ENCODE measurements around the gene MCCC1.

The MCCC1 gene

GRCh38 chr3:183028416-183028815, 70.9 kb downstream of the MCCC1 start:
- Histone ChIP-seq H3K4me1 (ENCODE audit: control insufficient read depth, insufficient read depth, low read length) (no peaks in the 10 kb centered on the region), H3K9me3 (ENCODE audit: control insufficient read depth, low read length) (no peaks in the 10 kb centered on the region), H3K27me3 (ENCODE audit: control insufficient read depth, insufficient read depth, low read length, poor library complexity, severe bottlenecking) (no peaks in the 10 kb centered on the region), H3K36me3 (ENCODE audit: control insufficient read depth, insufficient read depth, low read length) (no peaks in the 10 kb centered on the region), H3K27ac (ENCODE audit: insufficient read depth, low read depth, low read length, poor library complexity, severe bottlenecking) (no peak overlapping the region), H3K4me3 (ENCODE audit: insufficient read depth, low read depth, low read length) (no peak overlapping the region)
- WGBS, 2 experiments = 98 to 99% methylated on average over 2 of the region's 3 CpGs

DNA sequence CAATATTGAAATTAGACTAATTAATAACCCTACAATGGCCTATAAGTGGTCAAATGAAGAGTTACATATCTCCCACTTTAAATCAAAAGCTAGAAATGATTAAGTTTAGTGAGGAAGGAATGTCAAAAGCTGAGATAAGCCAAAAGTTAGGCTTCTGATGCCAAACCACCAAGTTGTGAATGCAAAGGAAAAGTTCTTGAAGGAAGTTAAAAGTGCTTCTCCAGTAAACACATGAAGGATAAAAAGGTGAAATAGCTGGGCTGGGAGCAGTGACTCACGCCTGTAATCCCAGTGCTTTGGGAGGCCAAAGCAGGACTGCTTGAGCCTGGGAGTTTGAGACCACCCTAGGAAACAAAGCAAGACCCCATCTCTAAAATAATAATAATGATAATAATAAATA, 72.0 kb downstream of the MCCC1 start:
- H3K27me3 ChIP-seq (ENCODE audit: control insufficient read depth, insufficient read depth, low read length, poor library complexity, severe bottlenecking) = no peaks in the 10 kb centered on the region
- H3K4me1 ChIP-seq (ENCODE audit: control insufficient read depth, insufficient read depth, low read length) = no peaks in the 10 kb centered on the region
- 90 to 92% methylated on average over 1 of the region's 1 CpG for WGBS, 2 experiments
- H3K9me3 ChIP-seq (ENCODE audit: control insufficient read depth, low read length) = no peaks in the 10 kb centered on the region
- no peaks in the 10 kb centered on the region for H3K36me3 ChIP-seq (ENCODE audit: control insufficient read depth, insufficient read depth, low read length)
- H3K4me3 ChIP-seq (ENCODE audit: insufficient read depth, low read depth, low read length) = no peak overlapping the region
- no peak overlapping the region for H3K27ac ChIP-seq (ENCODE audit: insufficient read depth, low read depth, low read length, poor library complexity, severe bottlenecking)

DNA sequence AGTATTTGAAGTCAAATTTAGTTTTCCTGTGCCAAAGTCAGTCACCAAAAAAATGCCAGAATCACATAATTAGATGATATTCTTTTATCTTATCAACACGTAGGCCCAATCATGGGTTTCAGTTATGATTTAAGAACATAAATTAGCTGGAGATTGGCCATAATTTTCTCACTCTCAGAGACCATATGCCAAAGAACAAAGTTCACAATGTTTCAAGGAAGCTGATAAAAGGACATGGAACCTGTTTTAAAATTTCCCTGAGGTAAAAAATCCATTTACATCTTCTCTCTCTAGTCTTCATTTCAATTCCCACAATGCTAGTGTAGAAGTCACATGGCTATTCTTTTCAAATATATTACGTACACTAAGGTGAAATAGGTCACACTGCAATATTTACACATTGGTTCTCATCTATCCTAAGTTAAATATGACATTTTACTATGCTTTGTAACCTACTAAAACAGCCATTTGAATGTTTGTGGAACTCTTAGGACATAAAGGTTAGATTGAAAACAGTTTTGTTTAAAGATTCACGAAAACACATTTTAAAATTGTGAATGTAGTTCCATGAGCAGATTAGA, 76.3 kb downstream of the MCCC1 start:
- no peaks in the 10 kb centered on the region for H3K9me3 ChIP-seq (ENCODE audit: control insufficient read depth, low read length)
- H3K36me3 ChIP-seq (ENCODE audit: control insufficient read depth, insufficient read depth, low read length) = no peaks in the 10 kb centered on the region
- H3K4me3 ChIP-seq (ENCODE audit: insufficient read depth, low read depth, low read length) = no peak overlapping the region
- no peaks in the 10 kb centered on the region for H3K27me3 ChIP-seq (ENCODE audit: control insufficient read depth, insufficient read depth, low read length, poor library complexity, severe bottlenecking)
- H3K27ac ChIP-seq (ENCODE audit: insufficient read depth, low read depth, low read length, poor library complexity, severe bottlenecking) = no peak overlapping the region
- 87 to 92% methylated on average over 2 to 3 of the region's 3 CpGs for WGBS, 2 experiments
- H3K4me1 ChIP-seq (ENCODE audit: control insufficient read depth, insufficient read depth, low read length) = no peaks in the 10 kb centered on the region

DNA sequence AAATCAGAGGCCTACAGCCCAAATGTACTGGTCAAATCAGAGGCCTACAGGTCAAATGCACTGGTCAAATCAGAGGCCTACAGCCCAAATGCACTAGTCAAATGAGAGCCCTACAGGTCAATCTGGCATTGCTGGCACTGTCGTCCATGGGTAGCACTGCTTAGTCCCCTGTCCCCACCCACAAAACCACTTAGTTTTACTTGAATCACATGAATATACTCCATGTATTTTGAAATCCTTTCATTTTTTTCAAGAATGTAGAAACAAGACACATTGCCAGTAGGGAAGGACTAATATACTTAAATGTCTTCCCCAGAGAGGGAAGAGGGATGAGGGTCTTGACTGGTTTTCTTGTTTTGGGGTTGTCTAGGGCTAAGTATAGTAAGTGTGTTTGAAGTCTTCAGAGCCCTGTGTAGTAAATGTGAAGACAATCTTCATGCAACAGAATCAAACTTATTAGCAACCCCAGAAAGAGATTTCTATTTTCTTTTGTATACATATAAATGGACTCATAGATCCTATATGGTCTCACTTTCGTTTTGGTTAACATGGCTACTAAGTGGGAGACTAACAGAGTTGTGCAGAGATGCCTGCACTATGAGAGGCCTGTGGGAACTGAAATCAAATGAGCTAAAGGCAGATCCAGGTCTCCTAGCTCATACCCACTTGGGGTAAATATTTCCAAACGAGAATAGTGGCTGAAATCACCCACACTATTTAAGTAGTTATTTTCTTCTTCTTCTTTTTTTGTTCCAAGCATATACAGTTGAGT, 80.7 kb downstream of the MCCC1 start:
- Histone ChIP-seq H3K4me1 (ENCODE audit: control insufficient read depth, insufficient read depth, low read length) (no peaks in the 10 kb centered on the region), H3K9me3 (ENCODE audit: control insufficient read depth, low read length) (no peaks in the 10 kb centered on the region), H3K27ac (ENCODE audit: insufficient read depth, low read depth, low read length, poor library complexity, severe bottlenecking) (no peak overlapping the region), H3K4me3 (ENCODE audit: insufficient read depth, low read depth, low read length) (no peak overlapping the region), H3K27me3 (ENCODE audit: control insufficient read depth, insufficient read depth, low read length, poor library complexity, severe bottlenecking) (no peaks in the 10 kb centered on the region), H3K36me3 (ENCODE audit: control insufficient read depth, insufficient read depth, low read length) (no peaks in the 10 kb centered on the region)
- 78 to 87% methylated on average over 3 of the region's 3 CpGs for WGBS, 2 experiments

DNA sequence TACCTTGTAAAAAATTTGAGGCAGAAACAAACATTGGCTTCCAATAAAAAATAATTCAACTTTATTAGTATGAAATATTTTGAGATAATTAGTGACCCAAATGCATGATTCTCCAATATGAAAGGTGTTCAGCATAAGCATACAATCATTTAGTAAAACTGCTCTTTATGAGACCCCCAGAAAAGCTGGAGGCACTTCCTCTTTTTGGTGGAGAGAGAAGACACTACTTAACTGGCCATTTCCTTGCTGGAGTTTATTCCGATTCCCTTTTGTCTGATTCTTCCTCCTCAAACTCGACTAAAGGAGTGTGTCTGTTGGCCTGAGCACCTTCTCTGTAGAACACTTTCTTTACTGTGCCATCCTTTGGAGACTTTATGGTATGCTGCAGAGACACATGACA, 84.1 kb downstream of the MCCC1 start:
- Histone ChIP-seq H3K36me3 (ENCODE audit: control insufficient read depth, insufficient read depth, low read length) (no peaks in the 10 kb centered on the region), H3K4me1 (ENCODE audit: control insufficient read depth, insufficient read depth, low read length) (no peaks in the 10 kb centered on the region), H3K27me3 (ENCODE audit: control insufficient read depth, insufficient read depth, low read length, poor library complexity, severe bottlenecking) (no peaks in the 10 kb centered on the region), H3K9me3 (ENCODE audit: control insufficient read depth, low read length) (no peaks in the 10 kb centered on the region), H3K27ac (ENCODE audit: insufficient read depth, low read depth, low read length, poor library complexity, severe bottlenecking) (no peak overlapping the region), H3K4me3 (ENCODE audit: insufficient read depth, low read depth, low read length) (no peak overlapping the region)
- WGBS, 2 experiments = 86 to 91% methylated on average over 2 of the region's 2 CpGs

DNA sequence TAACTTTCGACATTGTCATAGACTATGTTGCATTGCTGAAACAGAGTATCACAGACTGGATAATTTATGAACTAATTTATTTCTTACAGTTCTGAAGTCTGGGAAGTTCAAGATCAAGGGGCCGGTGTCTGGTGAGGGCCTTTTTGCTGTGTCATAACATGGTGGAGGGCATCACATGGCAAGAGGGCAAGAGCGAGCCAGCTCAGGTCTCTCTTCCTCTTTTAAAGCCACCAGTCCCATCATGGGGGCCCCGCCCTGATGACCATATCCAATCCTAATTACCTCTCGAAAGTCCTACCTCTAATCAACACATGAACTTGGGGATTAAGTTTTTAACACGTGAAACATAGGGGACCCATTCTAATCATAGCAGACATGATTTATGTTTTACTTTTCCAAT, 85.4 kb downstream of the MCCC1 start:
- WGBS, 2 experiments = 95% methylated on average over 6 of the region's 6 CpGs
- no peaks in the 10 kb centered on the region for H3K36me3 ChIP-seq (ENCODE audit: control insufficient read depth, insufficient read depth, low read length)

DNA sequence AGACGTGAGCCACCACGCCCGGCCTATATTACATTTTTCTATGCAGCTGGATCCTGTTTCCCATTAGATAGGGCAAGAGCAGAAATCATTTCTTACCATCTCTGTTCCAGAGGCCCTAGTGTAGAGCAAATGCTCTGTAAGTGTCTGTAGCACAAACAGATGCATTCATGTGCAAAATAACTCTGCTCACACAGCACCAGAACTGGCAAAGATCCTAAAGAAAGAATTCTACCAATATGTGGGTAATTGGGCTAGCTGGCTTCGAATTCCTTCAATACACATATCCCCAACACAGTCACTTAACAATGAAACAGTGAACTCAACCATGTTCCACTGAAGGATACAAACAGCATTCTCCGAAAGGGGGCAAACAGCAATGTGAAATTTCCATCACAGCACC, 86.2 kb downstream of the MCCC1 start:
- H3K36me3 ChIP-seq (ENCODE audit: control insufficient read depth, insufficient read depth, low read length) = no peaks in the 10 kb centered on the region

More for the DNA sequence above, 85.4 kb downstream of the MCCC1 start:
- no peaks in the 10 kb centered on the region for H3K27me3 ChIP-seq (ENCODE audit: control insufficient read depth, insufficient read depth, low read length, poor library complexity, severe bottlenecking)
- no peak overlapping the region for H3K27ac ChIP-seq (ENCODE audit: insufficient read depth, low read depth, low read length, poor library complexity, severe bottlenecking)
- H3K4me3 ChIP-seq (ENCODE audit: insufficient read depth, low read depth, low read length) = no peak overlapping the region
- H3K4me1 ChIP-seq (ENCODE audit: control insufficient read depth, insufficient read depth, low read length) = no peaks in the 10 kb centered on the region
- no peaks in the 10 kb centered on the region for H3K9me3 ChIP-seq (ENCODE audit: control insufficient read depth, low read length)

DNA sequence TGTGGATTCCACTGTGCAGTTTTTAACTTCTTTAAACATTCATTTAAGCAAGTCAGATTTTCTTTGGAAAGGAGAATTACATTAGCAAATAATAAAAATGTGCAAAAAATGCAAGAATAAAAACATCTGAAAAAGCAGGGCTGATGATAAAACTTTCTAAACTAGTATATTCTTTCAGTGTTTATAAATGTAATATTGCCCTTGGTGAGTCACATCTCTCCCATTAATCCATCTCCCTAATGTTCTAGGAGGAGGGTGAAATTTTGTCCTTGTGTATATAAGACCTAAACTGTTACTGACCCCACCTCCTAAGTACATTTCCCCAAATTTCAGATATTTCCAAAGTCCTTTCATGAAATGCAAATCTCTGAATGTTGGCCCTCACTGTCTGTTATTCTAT, 90.5 kb downstream of the MCCC1 start:
- H3K4me1 ChIP-seq (ENCODE audit: control insufficient read depth, insufficient read depth, low read length) = no peaks in the 10 kb centered on the region
- no peaks in the 10 kb centered on the region for H3K9me3 ChIP-seq (ENCODE audit: control insufficient read depth, low read length)
- no peak overlapping the region for H3K4me3 ChIP-seq (ENCODE audit: insufficient read depth, low read depth, low read length)
- no peak overlapping the region for H3K27ac ChIP-seq (ENCODE audit: insufficient read depth, low read depth, low read length, poor library complexity, severe bottlenecking)
- no peaks in the 10 kb centered on the region for H3K27me3 ChIP-seq (ENCODE audit: control insufficient read depth, insufficient read depth, low read length, poor library complexity, severe bottlenecking)
- H3K36me3 ChIP-seq (ENCODE audit: control insufficient read depth, insufficient read depth, low read length) = no peaks in the 10 kb centered on the region

More for the DNA sequence above, 86.2 kb downstream of the MCCC1 start:
- 89 to 93% methylated on average over 5 of the region's 5 CpGs for WGBS, 2 experiments
- Histone ChIP-seq H3K4me3 (ENCODE audit: insufficient read depth, low read depth, low read length) (no peak overlapping the region), H3K9me3 (ENCODE audit: control insufficient read depth, low read length) (no peaks in the 10 kb centered on the region), H3K4me1 (ENCODE audit: control insufficient read depth, insufficient read depth, low read length) (no peaks in the 10 kb centered on the region), H3K27me3 (ENCODE audit: control insufficient read depth, insufficient read depth, low read length, poor library complexity, severe bottlenecking) (no peaks in the 10 kb centered on the region), H3K27ac (ENCODE audit: insufficient read depth, low read depth, low read length, poor library complexity, severe bottlenecking) (no peak overlapping the region)

GRCh38 chr3:183008303-183008702, 91.0 kb downstream of the MCCC1 start:
- Histone ChIP-seq H3K4me1 (ENCODE audit: control insufficient read depth, insufficient read depth, low read length) (no peaks in the 10 kb centered on the region), H3K27ac (ENCODE audit: insufficient read depth, low read depth, low read length, poor library complexity, severe bottlenecking) (no peak overlapping the region), H3K4me3 (ENCODE audit: insufficient read depth, low read depth, low read length) (no peak overlapping the region), H3K27me3 (ENCODE audit: control insufficient read depth, insufficient read depth, low read length, poor library complexity, severe bottlenecking) (no peaks in the 10 kb centered on the region), H3K9me3 (ENCODE audit: control insufficient read depth, low read length) (no peaks in the 10 kb centered on the region), H3K36me3 (ENCODE audit: control insufficient read depth, insufficient read depth, low read length) (no peaks in the 10 kb centered on the region)
- 92 to 99% methylated on average over 4 of the region's 4 CpGs for WGBS, 2 experiments

DNA sequence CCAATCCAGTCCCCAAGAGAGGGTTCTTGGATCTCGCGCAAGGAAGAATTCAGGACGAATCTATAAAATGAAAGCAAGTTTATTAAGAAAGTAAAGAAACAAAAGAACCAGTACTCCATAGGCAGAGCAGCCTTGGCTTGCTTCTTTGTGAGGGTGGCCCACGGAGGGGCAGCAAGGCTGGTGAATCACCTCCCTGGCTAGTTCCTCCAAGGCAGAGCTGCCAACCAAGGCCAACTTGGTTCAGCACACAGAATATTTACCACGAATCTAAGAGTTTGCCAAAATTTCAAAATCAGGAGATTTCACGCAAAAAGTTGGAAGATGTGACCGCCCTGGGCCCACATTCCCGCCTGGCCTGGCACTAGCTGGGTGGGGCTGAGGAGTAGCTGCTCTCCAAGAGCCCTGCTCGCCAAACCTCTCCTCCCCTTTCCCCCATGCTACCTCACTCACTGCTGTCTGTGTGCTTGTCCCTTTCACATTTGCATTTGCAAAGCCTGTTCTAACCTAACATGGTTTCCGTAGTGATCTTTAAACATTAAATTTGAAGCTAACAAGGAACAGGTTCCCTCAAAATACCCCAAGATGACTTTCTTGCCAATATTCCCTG, 92.8 kb downstream of the MCCC1 start:
- H3K36me3 ChIP-seq (ENCODE audit: control insufficient read depth, insufficient read depth, low read length) = no peaks in the 10 kb centered on the region
- no peak overlapping the region for H3K4me3 ChIP-seq (ENCODE audit: insufficient read depth, low read depth, low read length)
- H3K4me1 ChIP-seq (ENCODE audit: control insufficient read depth, insufficient read depth, low read length) = no peaks in the 10 kb centered on the region
- H3K27me3 ChIP-seq (ENCODE audit: control insufficient read depth, insufficient read depth, low read length, poor library complexity, severe bottlenecking) = no peaks in the 10 kb centered on the region
- 80% methylated on average over 10 of the region's 10 CpGs for WGBS, 2 experiments
- no peaks in the 10 kb centered on the region for H3K9me3 ChIP-seq (ENCODE audit: control insufficient read depth, low read length)
- H3K27ac ChIP-seq (ENCODE audit: insufficient read depth, low read depth, low read length, poor library complexity, severe bottlenecking) = no peak overlapping the region
